ENCODE results near the gene RUVBL2. TPM values are rescaled to one million over a fixed set of nuclear protein-coding genes. Genes with fewer than 3 reads are reported as not detected.

The RUVBL2 gene
- total RNA-seq = 29.9 TPM

GRCh38 chr19:48993175-48994034 lies at the start of gene RUVBL2, which contains the start of gene GYS1:
TSS of gene RUVBL2 (plus strand) at chr19:48993887. CDS start at chr19:48993912, 25 bp downstream.
TSS of gene GYS1 (minus strand) at chr19:48993309. CDS start at chr19:48993112, 197 bp downstream.
- peak; percentile 100 for DNase-seq (ENCODE audit: low spot score)
- intact Hi-C loops (cut with DNase I) = no loop called here
- ATAC-seq = peak; percentile 96

- DNase-seq (ENCODE audit: low spot score) (no peak), ATAC-seq (no peak)
- intact Hi-C loops (cut with DNase I) = no loop called here
These were observed 48.3 kb upstream of the RUVBL2 start for GRCh38 chr19:48945415-48945814.

- DNase-seq (ENCODE audit: low spot score) (no peak), ATAC-seq (no peak)
- intact Hi-C loops (cut with DNase I) = no loop called here
These were observed 47.9 kb upstream of the RUVBL2 start for GRCh38 chr19:48945817-48946216.

- no peak for DNase-seq (ENCODE audit: low spot score)
- intact Hi-C loops (cut with DNase I) = no loop called here
- peak; percentile 11 for ATAC-seq
These were observed 47.0 kb upstream of the RUVBL2 start for GRCh38 chr19:48946463-48947257.

- ATAC-seq = no peak
- intact Hi-C loops (cut with DNase I) = no loop called here
- no peak for DNase-seq (ENCODE audit: low spot score)
These were observed 46.5 kb upstream of the RUVBL2 start for GRCh38 chr19:48947258-48947542.

GRCh38 chr19:48950159-48950558 lies 43.5 kb upstream of the RUVBL2 start:
- DNase-seq (ENCODE audit: low spot score) (no peak), ATAC-seq (no peak)
- intact Hi-C loops (cut with DNase I) = loop anchor here (10.0 kb wide), 1 partner anchor 45 kb away; the partner anchor contains the start of gene NUCB1

GRCh38 chr19:48950830-48951519 lies 42.7 kb upstream of the RUVBL2 start:
- intact Hi-C loops (cut with DNase I) = loop anchor here (10.0 kb wide), 1 partner anchor 46 kb away; the partner anchor contains the start of gene NUCB1
- ATAC-seq (no peak), DNase-seq (ENCODE audit: low spot score) (no peak)

GRCh38 chr19:48953141-48953540 lies 40.5 kb upstream of the RUVBL2 start:
- intact Hi-C loops (cut with DNase I) = loop anchor here (10.0 kb wide), 1 partner anchor 48 kb away; the partner anchor contains the start of gene NUCB1
- ATAC-seq = no peak
- no peak for DNase-seq (ENCODE audit: low spot score)

- DNase-seq (ENCODE audit: low spot score) (no peak), ATAC-seq (peak; percentile 8)
- intact Hi-C loops (cut with DNase I) = loop anchor here (10.0 kb wide), 1 partner anchor 49 kb away; the partner anchor contains the start of gene NUCB1
These were observed 39.6 kb upstream of the RUVBL2 start for GRCh38 chr19:48953990-48954594.

GRCh38 chr19:48954595-48955307 lies 38.9 kb upstream of the RUVBL2 start, which contains the start of gene BAX:
TSS of gene BAX (plus strand) at chr19:48954875. CDS start at chr19:48954929, 54 bp downstream.
- peak; percentile 98 for DNase-seq (ENCODE audit: low spot score)
- intact Hi-C loops (cut with DNase I) = loop anchor here (10.0 kb wide), 1 partner anchor 50 kb away; the partner anchor contains the start of gene NUCB1
- ATAC-seq = peak; percentile 94

- no peak for DNase-seq (ENCODE audit: low spot score)
- intact Hi-C loops (cut with DNase I) = loop anchor here (10.0 kb wide), 1 partner anchor 51 kb away; the partner anchor contains the start of gene NUCB1
- no peak for ATAC-seq
These were observed 38.3 kb upstream of the RUVBL2 start for GRCh38 chr19:48955308-48955958.

GRCh38 chr19:48958006-48958405 lies 35.7 kb upstream of the RUVBL2 start:
- DNase-seq (ENCODE audit: low spot score) (no peak), ATAC-seq (no peak)
- intact Hi-C loops (cut with DNase I) = loop anchor here (10.0 kb wide), 1 partner anchor 53 kb away; the partner anchor contains the start of gene NUCB1

GRCh38 chr19:48959341-48960239 lies 34.1 kb upstream of the RUVBL2 start:
- intact Hi-C loops (cut with DNase I) = loop anchor here (10.0 kb wide), 2 partner anchors 55 to 105 kb away; partner anchors contain the start of gene NUCB1
- ATAC-seq = no peak
- no peak for DNase-seq (ENCODE audit: low spot score)

GRCh38 chr19:48961051-48961649 lies 32.5 kb upstream of the RUVBL2 start:
- ATAC-seq (no peak), DNase-seq (ENCODE audit: low spot score) (no peak)
- intact Hi-C loops (cut with DNase I) = loop anchor here (10.0 kb wide), 1 partner anchor 106 kb away; no protein-coding TSS in a partner anchor

- ATAC-seq (no peak), DNase-seq (ENCODE audit: low spot score) (no peak)
- intact Hi-C loops (cut with DNase I) = loop anchor here (10.0 kb wide), 1 partner anchor 107 kb away; no protein-coding TSS in a partner anchor
These were observed 32.0 kb upstream of the RUVBL2 start for GRCh38 chr19:48961673-48962028.

Measured in sciatic nerve (tissue), 2 donors.